Measurements from ENCODE around the gene OR6J1.
A peak's percentile ranks its signal among the peaks of the same experiment; 100 is the strongest.

OR6J1 gene

DNA sequence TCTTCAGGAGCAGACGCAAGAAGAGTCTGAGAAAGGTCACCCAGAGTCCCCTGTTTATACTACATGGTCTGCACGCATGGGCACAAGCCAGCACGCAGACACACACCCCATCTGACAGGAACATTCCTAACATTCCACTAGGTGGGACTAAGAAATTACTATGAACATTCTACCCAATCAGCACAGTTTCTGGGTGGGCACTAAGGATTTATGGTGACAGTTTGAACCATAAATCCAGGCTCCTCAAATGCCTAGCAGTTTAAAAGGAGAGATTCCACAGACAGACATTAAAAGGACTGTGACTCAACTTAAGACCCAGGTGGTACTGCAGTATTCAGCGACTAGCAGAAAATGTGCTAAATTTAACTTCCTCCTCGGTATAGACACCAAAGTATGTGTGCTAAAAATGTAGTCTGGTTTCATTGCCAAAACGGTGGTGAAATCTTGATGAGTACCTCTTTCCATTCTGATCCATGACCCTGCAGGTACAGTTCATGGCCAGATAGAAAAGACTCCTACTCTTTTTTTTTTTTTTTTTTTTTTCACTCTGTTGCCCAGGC, 29.8 kb downstream of the OR6J1 start:
- no peak for DNase-seq (ENCODE audit: low read depth, low spot score)
- no peak overlapping the region for H3K4me3 ChIP-seq (ENCODE audit: low read length)

DNA sequence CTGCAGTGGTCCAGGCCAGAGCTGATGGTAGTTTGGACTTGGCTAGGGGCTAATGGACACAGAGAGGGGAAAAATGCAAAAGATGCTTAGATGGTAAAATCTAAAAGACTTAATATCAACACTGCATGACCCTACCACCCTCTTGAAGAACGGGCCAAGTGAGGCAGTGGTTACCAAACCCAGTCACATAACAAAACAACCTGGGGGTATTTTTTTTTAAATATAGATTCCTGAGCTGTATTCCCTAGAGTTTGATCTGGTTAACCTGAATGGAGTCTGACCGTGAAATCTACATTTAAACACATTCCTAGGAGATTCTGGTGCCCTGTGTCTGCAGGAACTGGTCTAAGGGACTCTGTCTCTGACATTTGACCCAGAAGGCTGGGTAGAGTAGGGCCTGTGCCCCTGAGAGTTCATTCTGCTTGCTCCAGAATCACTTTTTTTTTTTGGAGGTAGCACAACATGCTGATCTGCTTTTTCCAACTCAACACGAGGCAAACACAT, 30.4 kb downstream of the OR6J1 start:
- no peak for DNase-seq (ENCODE audit: low read depth, low spot score)
- H3K4me3 ChIP-seq (ENCODE audit: low read length), result no peak overlapping the region

DNA sequence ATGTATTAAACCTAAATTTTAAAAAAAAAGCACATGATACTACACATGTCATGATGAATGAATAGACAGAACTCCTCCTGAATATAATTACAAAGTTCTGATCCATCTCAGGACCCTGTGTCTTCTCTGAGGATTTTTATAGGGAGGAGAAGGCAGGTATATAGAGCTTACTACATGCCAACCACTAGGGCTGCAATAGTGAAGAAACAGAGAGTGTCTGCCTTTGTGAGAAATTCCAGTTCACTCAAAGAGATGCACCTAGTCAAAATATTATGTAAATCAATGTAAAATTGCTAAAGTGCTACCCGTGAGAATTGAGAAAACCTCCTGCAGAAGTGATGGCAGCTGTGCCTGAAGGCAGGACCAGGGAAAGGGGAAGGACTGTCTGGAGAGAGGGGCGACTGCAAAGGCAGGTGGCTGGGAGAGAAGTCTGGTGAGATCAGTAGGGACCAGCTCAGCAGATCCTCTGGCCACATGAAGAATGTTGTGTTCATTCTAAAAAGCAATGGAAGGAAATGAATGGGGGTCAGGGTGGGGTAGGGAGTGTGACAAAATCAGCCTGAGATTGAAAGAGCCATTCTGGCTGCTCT, 31.0 kb downstream of the OR6J1 start:
- DNase-seq (ENCODE audit: low read depth, low spot score), result no peak
- H3K4me3 ChIP-seq (ENCODE audit: low read length), result no peak overlapping the region

DNA sequence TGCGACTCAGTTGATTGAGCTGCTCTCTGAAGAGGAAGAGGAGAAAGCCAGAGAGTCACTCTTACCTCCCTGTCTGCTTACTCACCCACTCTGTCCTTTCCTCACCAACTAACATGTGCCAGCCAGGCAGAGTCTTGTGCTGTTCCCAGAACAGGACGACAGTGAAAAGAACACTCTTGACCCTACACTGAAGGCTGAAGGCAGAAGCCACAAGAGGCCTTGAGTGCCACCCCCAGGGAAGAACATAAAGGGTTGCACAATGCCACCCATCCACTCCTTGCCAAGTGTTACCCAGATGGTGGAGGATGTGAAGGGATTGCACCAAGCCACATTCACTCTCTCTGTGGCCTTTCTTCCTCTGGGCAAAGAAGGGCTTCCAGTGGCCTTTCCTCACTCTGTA, 33.2 kb downstream of the OR6J1 start:
- no peak overlapping the region for H3K4me3 ChIP-seq (ENCODE audit: low read length)
- DNase-seq (ENCODE audit: low read depth, low spot score), result no peak

DNA sequence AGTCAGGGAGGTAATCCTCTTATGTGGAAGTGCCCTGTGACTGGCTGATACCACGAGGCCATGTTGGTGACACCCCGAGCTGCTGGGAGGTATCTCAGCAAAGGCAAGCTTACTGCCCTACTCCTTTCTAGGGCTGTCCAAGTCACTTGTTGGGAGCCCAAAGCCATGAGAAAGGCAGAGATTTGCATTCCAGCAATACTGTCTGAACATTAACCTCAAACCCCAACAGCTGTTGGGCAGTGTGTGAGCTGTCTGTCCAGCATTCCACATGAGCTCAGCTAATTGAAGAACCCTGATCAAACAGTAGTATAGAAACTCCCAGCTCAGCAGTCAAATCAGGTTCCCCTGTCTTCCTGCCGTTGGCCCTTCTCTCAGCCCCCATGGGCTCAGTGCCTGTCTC, 36.9 kb downstream of the OR6J1 start:
- DNase-seq (ENCODE audit: low read depth, low spot score), result no peak
- no peak overlapping the region for H3K4me3 ChIP-seq (ENCODE audit: low read length)

DNA sequence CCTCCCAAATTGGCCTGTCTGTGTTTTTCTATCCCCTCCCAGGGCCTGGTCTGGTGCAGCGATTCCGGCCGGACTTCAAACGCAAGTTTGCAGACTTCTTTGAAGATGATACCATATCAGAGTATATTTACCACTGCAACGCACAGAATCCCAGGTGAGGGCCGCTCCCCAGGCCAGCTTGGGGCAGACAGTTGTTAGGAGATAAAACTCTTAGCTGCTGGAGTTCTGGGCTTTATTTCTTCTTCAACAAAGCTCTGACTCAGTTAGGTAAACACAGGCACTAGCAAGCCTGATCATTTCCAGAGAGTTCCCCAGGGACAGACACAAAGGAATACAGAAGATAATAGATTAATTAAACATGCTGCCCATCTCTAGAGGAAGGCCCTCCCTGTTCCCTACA, 37.8 kb downstream of the OR6J1 start:
- no peak for DNase-seq (ENCODE audit: low read depth, low spot score)

DNA sequence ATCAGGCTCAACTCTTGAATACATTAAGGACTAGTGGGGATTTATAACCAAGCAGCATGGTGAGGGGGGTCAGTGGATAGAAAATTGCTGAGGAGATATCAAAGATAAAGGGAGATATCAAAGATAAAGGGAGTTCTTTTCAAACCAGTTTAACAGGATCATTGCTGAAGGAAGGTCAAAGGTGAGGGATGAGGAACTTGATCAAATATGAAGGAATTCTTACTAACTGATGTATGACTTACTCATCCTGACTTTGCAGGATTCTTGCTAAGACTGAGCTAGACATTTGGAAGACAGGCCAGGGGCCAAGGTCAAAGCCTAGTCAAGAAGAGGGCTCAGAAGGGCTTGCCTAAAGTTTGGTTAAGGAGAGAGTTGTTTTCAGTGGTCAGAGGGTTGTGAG, 41.3 kb downstream of the OR6J1 start:
- no peak for DNase-seq (ENCODE audit: low read depth, low spot score)
- H3K4me3 ChIP-seq (ENCODE audit: low read length), result no peak overlapping the region

More for the DNA sequence above, 37.8 kb downstream of the OR6J1 start:
- no peak overlapping the region for H3K4me3 ChIP-seq (ENCODE audit: low read length)

DNA sequence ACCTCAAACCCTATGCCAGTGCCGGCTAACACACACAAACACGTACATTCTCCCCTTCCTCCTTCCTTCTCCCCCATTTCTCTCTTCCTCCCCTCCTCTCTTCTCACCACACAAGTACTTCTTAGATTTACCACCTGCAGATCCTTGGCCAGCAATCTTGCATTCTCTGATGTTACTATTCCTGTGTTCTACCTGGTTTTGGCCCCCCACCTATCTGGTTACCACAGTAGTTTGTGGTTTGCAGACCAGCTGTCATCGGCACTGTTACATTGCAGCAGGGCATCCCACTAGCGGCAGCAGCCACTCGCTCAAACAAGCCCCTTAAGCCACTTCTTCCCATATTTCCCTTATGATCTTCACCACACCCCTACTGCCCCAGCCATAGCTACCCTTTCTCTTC, 42.2 kb downstream of the OR6J1 start:
- peak; percentile 79 for DNase-seq (ENCODE audit: low read depth, low spot score)
- H3K4me3 ChIP-seq (ENCODE audit: low read length), result no peak overlapping the region

DNA sequence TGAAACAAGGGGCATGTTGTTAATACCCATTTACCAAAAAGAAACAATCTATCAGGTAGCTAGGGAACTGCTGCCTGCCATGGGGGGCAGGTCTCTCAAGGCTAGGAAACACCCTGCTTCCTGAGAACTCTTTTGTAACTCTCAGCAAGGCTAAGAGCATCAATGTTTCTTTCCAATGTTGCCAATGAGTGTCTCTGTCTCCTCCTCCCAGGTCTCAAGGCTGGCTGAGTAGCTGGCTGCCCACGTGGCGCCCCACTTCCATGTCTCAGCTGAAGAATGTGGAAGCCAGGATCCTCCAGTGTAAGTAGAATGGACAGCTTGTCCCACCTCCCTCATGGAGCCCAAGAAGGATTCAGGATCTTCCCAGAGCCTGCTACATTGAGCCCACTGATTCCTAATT, 42.7 kb downstream of the OR6J1 start:
- no peak overlapping the region for H3K4me3 ChIP-seq (ENCODE audit: low read length)
- DNase-seq (ENCODE audit: low read depth, low spot score), result no peak

DNA sequence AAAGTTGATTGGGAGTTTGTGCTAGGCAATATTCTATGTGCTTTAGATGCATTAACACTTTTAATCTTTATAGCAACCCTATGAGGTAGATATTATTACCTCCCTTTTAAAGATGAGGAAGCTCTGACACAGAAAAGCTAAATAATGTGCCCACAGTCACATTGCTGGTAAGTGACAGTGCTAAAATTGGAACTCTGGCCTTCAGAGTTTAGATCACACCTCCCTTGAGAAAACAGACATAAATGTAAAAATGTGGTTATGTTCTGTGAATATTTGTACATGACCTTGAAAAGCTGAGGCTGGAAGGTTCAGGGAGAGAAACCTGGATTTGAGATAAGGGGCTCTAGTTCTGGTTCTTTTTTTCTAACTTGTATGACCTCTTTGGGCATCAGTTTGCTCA, 44.1 kb downstream of the OR6J1 start:
- no peak for DNase-seq (ENCODE audit: low read depth, low spot score)
- H3K4me3 ChIP-seq (ENCODE audit: low read length), result no peak overlapping the region

DNA sequence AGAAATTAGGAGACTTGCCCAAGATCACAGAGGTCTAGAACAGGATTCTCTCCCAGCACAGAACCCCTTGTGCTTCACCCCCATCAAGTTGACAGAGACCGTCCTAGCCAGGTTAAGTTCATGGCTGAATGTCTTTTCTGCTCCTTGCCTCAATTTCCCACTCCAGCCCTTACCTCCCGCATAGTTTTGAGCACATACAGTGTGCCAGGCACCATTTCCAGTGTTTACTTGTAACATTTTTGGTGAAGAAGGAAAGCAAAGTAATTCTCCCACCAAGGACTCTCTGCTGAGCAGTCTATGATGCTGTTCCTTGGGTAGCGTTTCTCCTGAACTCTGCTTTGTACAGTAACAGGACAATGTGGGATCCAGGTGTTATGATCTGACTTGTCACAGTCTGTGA, 44.8 kb downstream of the OR6J1 start:
- no peak overlapping the region for H3K4me3 ChIP-seq (ENCODE audit: low read length)
- no peak for DNase-seq (ENCODE audit: low read depth, low spot score)

DNA sequence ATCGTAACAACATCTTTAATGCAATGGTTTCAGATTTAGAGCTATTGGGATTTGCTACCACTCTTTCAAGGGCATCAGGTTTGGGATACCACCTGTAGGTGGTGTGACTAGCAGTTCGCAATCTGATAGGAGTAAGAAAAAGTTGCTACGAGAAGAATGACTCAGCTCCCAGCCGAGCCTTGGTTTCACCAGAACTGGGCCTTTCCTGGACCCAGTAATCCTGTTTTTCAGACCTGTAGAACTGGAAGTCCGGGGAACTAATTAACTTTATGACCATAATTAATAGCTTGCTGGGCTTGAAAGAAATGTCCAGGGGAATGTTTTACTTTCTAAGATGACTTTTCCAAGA, 45.3 kb downstream of the OR6J1 start:
- peak; percentile 32 for DNase-seq (ENCODE audit: low read depth, low spot score)
- H3K4me3 ChIP-seq (ENCODE audit: low read length), result peak overlapping the region; percentile 71

DNA sequence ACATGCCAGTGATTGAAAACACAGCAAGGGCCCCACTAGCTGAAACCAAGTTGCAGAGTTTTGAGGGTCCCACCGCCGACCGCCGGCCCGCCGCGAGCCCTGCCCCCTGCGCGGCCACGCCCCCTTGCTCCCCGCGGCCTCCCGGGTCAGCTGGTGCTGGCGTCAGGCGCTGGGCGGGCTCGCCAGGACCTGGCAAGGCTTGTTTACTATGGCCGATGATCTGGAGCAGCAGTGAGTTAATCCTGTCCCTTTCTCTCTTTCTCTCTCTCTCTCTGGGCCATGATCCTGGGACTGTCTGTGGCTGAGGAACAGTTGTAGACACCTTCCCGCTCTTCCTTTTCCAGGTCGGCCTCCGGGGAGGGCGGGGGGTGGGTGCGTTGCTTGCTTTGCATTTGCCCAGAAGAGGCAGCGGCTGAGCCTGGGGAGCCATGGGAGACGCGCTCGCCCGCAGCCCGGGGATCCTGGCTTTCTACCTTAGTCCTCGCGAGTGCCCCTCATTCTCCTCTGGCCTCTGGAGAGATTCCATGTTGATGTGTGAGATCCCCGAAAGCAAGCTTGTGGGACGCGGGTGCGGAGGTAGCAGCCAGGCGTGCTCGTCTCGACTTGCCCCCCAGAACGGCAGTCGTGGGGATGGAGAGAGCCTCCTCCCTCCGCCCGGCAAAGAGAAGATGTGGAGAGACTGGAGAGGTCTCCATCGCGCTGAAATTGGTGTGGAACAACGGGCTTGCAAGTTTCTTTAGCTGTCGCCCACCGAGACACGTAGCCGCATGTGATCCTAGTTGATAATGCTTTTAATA, 45.9 kb downstream of the OR6J1 start, which contains the start of gene ABHD4:
Gene ABHD4, plus strand, starts transcription at position 202 of the 797 bp plus-strand sequence. Its CDS starts 7 bp downstream, at position 209.
- H3K4me3 ChIP-seq (ENCODE audit: low read length), result peak within 1 kb of the TSS; percentile 71
- DNase-seq (ENCODE audit: low read depth, low spot score), result no peak

DNA sequence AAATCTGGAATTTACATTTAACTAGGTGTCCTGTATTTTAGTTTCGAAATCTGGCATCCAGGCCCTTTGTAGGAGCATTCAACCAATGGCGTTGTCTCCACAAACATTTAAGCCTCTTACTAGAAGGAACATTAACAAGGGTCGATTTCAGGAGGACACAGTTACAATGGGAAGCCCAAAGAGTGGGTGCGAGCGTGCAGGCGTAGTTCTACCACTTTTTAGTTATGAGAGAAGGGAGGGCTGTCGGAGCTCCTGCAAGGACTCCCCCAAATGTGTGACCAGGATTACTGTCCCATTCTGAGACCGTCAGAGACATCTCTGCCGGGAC, 46.4 kb downstream of the OR6J1 start:
- no peak for DNase-seq (ENCODE audit: low read depth, low spot score)
- H3K4me3 ChIP-seq (ENCODE audit: low read length), result peak overlapping the region; percentile 71

DNA sequence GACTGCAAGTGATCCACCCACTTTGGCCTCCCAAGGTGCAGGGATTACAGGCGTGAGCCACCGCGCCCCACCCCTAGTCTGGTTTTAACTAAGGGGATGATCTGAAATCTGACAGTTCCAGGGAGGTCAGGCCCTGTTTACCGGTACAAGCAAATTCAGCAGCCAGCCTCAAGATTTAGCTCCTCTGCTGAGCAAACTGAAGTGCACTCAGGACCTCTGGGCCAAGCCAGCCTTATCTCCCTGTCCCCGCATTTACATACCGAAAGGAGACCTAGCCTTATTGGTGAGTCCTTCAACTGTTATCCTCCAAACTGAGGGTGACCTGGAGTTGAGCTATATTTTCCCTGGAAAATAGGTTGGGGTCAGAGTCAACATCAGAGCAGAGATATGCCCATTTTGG, 46.9 kb downstream of the OR6J1 start:
- no peak overlapping the region for H3K4me3 ChIP-seq (ENCODE audit: low read length)
- no peak for DNase-seq (ENCODE audit: low read depth, low spot score)

DNA sequence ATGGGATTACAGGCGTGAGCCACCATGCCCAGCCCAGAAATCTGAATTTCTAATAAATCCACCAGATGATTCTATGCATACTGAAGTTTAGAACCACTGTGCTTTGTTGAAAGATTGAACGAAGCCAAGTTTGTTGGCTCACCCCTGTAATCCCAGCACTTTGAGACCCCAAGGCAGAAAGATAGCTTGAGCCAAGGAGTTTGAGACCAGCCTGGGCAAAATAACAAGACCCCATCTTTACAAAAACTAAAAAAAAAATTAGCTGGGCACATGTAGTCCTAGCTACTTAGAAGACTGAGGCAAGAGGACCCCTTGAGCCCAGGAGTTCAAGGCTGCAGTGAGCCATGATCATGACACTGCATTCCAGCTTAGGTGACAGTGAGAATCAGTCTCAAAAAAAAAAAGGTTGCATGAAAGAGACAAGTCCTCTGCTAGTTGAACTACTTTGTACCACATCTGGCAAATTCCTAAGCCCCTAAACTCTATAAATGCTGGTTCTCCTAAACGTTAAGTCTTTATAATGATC, 47.7 kb downstream of the OR6J1 start:
- DNase-seq (ENCODE audit: low read depth, low spot score), result no peak

DNA sequence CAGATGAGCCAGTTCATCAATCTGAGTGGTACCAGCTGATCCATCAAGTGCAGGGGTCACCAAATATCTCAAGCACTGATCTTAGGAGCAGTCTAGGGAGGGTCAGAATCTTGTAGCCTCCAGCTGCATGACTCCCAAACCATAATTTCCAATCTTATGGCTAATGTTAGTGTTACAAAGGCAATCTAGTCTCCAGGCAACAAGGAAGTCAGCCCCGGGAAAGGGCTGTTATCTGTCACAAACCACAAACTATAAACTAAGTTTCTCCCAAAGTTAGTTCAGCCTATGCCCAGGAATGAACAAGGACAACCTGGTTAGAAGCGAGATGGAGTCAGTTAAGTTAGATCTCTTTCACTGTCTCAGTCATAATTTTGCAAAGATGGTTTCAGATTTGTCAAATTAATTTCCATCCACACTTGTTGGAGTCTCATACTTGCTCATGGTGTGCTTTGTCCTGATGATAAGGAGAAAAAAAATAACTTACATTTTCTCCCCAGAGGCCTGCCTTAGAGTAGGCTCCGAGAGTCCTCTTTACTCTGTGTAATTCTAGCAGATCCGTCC, 49.9 kb downstream of the OR6J1 start:
- no peak overlapping the region for H3K4me3 ChIP-seq (ENCODE audit: low read length)
- DNase-seq (ENCODE audit: low read depth, low spot score), result no peak

More for the DNA sequence above, 47.7 kb downstream of the OR6J1 start:
- H3K4me3 ChIP-seq (ENCODE audit: low read length), result no peak overlapping the region

DNA sequence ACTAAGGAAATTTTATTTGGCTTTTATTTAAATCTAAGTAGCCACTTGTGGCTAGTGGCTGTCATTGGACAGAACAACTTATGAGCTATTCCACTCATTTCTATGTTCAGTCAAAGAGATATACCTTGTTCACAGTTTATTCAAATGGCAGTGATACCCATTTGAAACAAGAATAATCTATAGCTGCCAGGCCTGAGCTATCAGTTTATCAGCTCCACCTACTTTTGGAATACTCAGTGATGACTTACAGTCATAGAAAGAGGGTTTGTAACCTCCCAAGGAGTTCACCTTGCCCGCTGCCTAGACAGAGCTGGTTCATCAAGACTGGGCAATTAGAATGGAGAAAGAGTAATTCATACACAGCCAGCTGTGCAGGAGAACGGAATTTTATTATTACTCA, 50.6 kb downstream of the OR6J1 start:
- H3K4me3 ChIP-seq (ENCODE audit: low read length), result no peak overlapping the region
- DNase-seq (ENCODE audit: low read depth, low spot score), result no peak

DNA sequence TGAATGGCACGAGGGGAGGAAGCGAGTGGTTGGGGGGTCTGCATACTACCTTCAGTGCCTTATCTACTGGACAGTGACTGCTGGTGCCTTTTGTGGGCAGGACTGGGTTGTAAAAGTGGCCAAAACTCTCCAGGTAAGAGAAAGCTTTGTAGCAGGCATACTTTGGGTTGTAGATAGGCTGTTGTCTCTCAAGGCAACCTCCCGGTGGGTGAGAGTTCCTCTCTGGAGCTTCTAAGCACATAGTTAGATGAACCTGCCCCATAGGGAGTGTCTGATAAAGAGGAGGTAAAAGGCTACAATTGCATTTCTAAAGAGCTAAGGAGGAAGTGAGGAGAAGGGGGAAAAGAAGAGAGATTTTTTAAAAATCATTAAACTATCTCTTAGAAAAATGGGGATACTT, 51.0 kb downstream of the OR6J1 start:
- no peak for DNase-seq (ENCODE audit: low read depth, low spot score)
- H3K4me3 ChIP-seq (ENCODE audit: low read length), result no peak overlapping the region
